Stimulated activated memory B cell treated with anti-CD40 and anti-IgM and Interleukin-4, amounts not matched to agents 10 μg/mL and 1 μg/mL and 100 μg/mL, for 72 hours (primary cell): ENCODE data around the gene KIF26A.

Experiments used
- ATAC-seq: fragments of 150-1000 bp; cut with Tn5 transposase; 2 replicates; pipeline ENCODE4 v1.10.0; 2021
- H3K27ac Mint-ChIP-seq: one replicate; pipeline ENCODE4 v1.8.0; 2022; ENCODE audit warnings: mild to moderate bottlenecking, mixed read lengths
- H3K27me3 Mint-ChIP-seq: one replicate; pipeline ENCODE4 v1.8.0; 2022; ENCODE audit warnings: mixed read lengths
- H3K36me3 Mint-ChIP-seq: one replicate; pipeline ENCODE4 v1.8.0; 2022; ENCODE audit warnings: mixed read lengths
- H3K4me1 Mint-ChIP-seq: one replicate; pipeline ENCODE4 v1.8.0; 2022; ENCODE audit warnings: mixed read lengths
- H3K4me3 Mint-ChIP-seq: one replicate; pipeline ENCODE4 v1.8.0; 2022; ENCODE audit warnings: mild to moderate bottlenecking, moderate library complexity, mixed read lengths
- H3K9me3 Mint-ChIP-seq: one replicate; pipeline ENCODE4 v1.8.0; 2022; ENCODE audit warnings: mixed read lengths

KIF26A gene

GRCh38 chr14:104187121-104187889 lies 48.9 kb downstream of the KIF26A start:
- H3K4me3 Mint-ChIP-seq, result no peak overlapping the region
- H3K27me3 Mint-ChIP-seq, result peaks cover 28% of the 10 kb centered on the region
- no peak overlapping the region for H3K27ac Mint-ChIP-seq
- no peaks in the 10 kb centered on the region for H3K9me3 Mint-ChIP-seq
- H3K36me3 Mint-ChIP-seq, result no peaks in the 10 kb centered on the region
- H3K4me1 Mint-ChIP-seq, result no peaks in the 10 kb centered on the region
- no peak for ATAC-seq

DNA sequence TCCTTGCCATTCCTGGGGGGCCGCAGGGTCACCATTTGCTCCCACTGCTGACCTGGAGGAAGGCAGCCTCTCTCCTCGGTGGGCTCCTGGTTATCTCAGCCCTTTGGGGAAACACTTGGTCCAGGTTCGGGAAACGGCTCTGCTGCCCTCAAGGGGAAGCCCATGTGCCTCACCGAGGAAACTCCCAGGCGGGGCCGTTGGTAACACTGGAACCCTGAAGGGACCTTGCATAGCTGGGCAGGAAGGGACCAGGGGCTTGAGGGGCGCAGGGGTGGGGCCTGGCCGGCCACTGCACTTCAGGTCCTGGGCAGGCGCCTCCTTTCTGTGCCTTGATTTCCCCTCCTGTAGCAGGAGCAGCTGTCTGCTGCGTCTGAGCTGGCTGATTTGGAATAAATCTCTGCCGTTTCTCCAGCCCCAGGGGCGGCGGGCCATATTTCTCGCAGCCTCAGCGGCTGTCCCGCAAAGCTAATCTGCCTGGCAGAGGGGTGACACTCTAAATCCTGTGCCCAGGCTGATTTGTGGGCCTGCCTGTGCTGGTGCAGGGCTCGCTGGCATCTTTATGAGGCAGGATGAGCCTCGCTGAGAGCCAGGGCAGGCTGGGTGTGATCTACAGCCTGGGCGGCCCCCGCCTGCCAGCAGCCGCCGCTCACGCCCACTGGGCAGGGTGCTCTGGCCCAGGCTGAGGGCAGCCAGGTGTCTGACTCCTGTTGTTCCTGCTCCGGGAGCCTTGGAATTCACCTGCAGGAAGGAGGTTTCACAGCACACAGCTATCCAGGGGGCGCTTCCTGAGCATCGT lies 49.7 kb downstream of the KIF26A start:
- peaks cover 25% of the 10 kb centered on the region for H3K27me3 Mint-ChIP-seq
- no peak overlapping the region for H3K27ac Mint-ChIP-seq
- no peak overlapping the region for H3K4me3 Mint-ChIP-seq
- ATAC-seq, result no peak
- H3K9me3 Mint-ChIP-seq, result no peaks in the 10 kb centered on the region
- H3K36me3 Mint-ChIP-seq, result no peaks in the 10 kb centered on the region
- H3K4me1 Mint-ChIP-seq, result no peaks in the 10 kb centered on the region

- Mint-ChIP-seq H3K36me3 (no peaks in the 10 kb centered on the region), H3K27me3 (peaks cover 27% of the 10 kb centered on the region), H3K27ac (no peak overlapping the region), H3K4me3 (no peak overlapping the region), H3K9me3 (no peaks in the 10 kb centered on the region), H3K4me1 (no peaks in the 10 kb centered on the region)
- no peak for ATAC-seq
Observed at GRCh38 chr14:104188727-104189400, 50.5 kb downstream of the KIF26A start.

DNA sequence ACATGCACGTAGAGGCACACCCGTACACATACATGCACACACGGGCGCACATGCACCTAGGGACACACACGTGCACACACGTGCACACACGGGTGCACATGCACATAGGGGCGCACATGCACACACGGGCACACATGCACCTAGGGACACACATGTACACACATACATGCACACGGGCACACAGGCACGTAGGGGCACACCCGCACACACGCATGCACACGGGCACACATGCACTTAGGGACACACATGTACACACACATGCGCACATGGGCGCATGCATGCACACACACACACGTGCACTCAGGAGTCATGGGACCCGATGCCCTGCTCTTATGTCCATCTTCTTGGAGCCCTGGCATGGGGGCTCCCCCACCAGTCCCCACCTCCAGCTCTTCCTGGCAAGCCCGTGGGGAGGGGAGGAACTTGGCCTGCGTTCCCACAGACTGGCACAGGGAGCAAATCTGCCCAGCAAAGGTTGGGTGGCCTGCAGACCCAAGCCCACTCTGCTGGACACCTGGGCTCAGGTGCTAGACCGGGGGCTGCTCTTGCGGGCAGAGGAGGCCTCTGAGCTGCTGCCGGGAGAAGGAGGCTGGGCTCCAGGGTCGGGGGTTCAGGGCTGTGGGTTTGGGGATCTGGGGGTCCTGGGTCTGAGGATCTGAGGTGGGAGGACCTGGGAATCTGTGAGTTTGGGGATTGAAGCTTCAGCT lies 51.4 kb downstream of the KIF26A start:
- ATAC-seq, result no peak
- no peak overlapping the region for H3K4me3 Mint-ChIP-seq
- no peaks in the 10 kb centered on the region for H3K4me1 Mint-ChIP-seq
- no peaks in the 10 kb centered on the region for H3K36me3 Mint-ChIP-seq
- no peaks in the 10 kb centered on the region for H3K9me3 Mint-ChIP-seq
- no peak overlapping the region for H3K27ac Mint-ChIP-seq
- peaks cover 25% of the 10 kb centered on the region for H3K27me3 Mint-ChIP-seq

DNA sequence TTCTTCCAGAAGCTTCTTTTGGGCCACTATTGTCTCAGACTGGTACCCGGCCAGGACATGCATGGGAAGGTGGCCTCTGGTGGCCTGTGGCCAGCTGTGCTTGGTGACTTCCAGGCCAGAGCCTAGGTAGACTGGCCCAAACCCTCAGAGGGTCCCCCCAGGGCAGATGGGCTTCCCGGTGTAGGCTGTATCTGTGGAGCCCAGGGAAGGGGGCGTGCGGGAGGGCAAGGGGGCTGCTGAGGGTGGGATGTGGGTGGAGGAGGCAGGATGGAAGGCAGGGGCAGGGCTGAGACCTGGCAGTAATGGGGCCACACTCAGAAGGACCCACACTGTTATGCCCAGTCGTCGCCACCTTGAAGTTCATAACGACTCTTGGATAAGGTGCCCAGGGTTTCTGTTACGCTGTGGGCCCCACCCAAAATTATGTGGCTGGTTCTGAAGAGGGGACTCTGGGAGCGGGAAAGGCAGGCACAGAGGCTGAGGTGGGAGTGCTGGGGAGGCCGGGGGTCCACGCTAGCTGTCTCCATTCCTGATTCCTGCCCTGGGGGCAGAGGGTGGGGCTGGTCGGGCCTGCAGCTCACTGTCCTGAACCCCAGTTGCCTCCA lies 52.1 kb downstream of the KIF26A start:
- no peak overlapping the region for H3K4me3 Mint-ChIP-seq
- H3K36me3 Mint-ChIP-seq, result no peaks in the 10 kb centered on the region
- H3K27me3 Mint-ChIP-seq, result peaks cover 24% of the 10 kb centered on the region
- no peak overlapping the region for H3K27ac Mint-ChIP-seq
- no peaks in the 10 kb centered on the region for H3K9me3 Mint-ChIP-seq
- no peak for ATAC-seq
- H3K4me1 Mint-ChIP-seq, result no peaks in the 10 kb centered on the region

GRCh38 chr14:104191409-104191997 lies 53.1 kb downstream of the KIF26A start:
- H3K9me3 Mint-ChIP-seq, result no peaks in the 10 kb centered on the region
- H3K36me3 Mint-ChIP-seq, result no peaks in the 10 kb centered on the region
- H3K27ac Mint-ChIP-seq, result no peak overlapping the region
- no peak for ATAC-seq
- H3K4me1 Mint-ChIP-seq, result peaks cover 1% of the 10 kb centered on the region
- H3K27me3 Mint-ChIP-seq, result peaks cover 24% of the 10 kb centered on the region
- H3K4me3 Mint-ChIP-seq, result no peak overlapping the region

DNA sequence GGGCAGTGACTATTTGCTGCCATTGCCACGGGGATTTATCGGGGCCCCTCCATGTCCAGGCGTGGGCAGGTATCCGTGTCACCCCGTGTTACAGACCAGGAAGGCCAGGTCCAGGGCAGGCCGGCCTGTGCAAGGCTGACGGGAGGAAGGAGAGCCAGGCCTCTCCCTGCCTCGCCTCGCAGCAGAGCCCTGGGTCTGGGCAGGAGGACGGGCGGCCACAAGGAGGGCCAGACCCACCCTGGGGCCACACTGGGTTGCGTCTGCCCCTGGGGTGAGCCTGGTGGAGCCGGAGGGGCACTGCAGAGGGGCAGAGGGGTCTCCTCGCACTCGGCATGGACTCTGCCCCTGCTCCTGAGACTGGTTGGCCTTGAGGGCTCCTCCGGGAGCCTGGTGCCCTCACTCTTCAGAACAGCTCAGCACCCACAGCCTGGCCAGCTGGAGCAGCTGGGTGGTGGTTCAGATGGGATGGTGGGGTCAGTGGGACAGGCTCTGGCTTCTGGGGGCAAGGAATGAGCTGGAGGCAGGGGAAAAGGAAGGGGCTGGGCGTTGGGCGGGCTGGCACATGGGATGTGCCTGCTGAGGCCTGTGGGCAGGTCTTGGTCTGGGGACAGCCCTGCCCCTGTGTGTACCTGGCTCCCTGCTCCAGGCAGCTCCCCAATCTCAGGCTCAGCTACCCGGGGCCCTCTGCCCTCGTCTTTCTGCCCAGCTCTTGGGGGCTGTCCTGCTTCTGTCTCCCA lies 53.9 kb downstream of the KIF26A start:
- Mint-ChIP-seq H3K9me3 (no peaks in the 10 kb centered on the region), H3K27me3 (peaks cover 19% of the 10 kb centered on the region), H3K36me3 (no peaks in the 10 kb centered on the region), H3K4me3 (no peak overlapping the region), H3K4me1 (peaks cover 4% of the 10 kb centered on the region), H3K27ac (no peak overlapping the region)
- ATAC-seq, result no peak

DNA sequence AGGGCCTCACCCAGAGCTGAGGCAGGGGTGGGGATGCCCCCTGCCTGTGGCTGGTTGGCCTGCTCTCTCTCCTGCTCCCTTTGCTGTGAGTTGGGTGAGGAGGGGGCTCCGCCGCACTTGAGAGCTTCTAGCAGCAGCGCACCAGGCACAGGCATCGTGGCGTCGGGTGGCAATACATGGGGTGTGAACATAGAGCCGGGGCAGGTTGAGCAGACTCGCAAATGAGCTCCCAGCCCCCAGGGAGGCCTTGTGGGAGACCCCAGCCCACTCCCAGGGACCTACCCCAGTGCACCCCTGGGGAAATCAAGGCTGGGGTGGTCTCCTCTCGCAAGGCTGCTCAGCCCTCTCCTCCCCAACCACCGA lies 54.5 kb downstream of the KIF26A start:
- Mint-ChIP-seq H3K27me3 (peaks cover 16% of the 10 kb centered on the region), H3K36me3 (no peaks in the 10 kb centered on the region), H3K4me3 (no peak overlapping the region), H3K4me1 (peaks cover 4% of the 10 kb centered on the region), H3K27ac (no peak overlapping the region), H3K9me3 (no peaks in the 10 kb centered on the region)
- ATAC-seq, result no peak

GRCh38 chr14:104194016-104194415 lies 55.6 kb downstream of the KIF26A start:
- Mint-ChIP-seq H3K27me3 (peaks cover 16% of the 10 kb centered on the region), H3K36me3 (no peaks in the 10 kb centered on the region), H3K4me1 (peaks cover 4% of the 10 kb centered on the region), H3K27ac (no peak overlapping the region), H3K4me3 (no peak overlapping the region), H3K9me3 (no peaks in the 10 kb centered on the region)
- ATAC-seq, result no peak

- no peak for ATAC-seq
- H3K9me3 Mint-ChIP-seq, result no peaks in the 10 kb centered on the region
- no peak overlapping the region for H3K4me3 Mint-ChIP-seq
- H3K36me3 Mint-ChIP-seq, result no peaks in the 10 kb centered on the region
- no peak overlapping the region for H3K27ac Mint-ChIP-seq
- H3K4me1 Mint-ChIP-seq, result peaks cover 4% of the 10 kb centered on the region
- H3K27me3 Mint-ChIP-seq, result peaks cover 16% of the 10 kb centered on the region
Observed at GRCh38 chr14:104194716-104195115, 56.3 kb downstream of the KIF26A start.

- ATAC-seq, result no peak
- Mint-ChIP-seq H3K9me3 (no peaks in the 10 kb centered on the region), H3K27me3 (peaks cover 16% of the 10 kb centered on the region), H3K36me3 (no peaks in the 10 kb centered on the region), H3K4me1 (peaks cover 4% of the 10 kb centered on the region), H3K27ac (no peak overlapping the region), H3K4me3 (no peak overlapping the region)
Observed at GRCh38 chr14:104195361-104195760, 57.0 kb downstream of the KIF26A start.

DNA sequence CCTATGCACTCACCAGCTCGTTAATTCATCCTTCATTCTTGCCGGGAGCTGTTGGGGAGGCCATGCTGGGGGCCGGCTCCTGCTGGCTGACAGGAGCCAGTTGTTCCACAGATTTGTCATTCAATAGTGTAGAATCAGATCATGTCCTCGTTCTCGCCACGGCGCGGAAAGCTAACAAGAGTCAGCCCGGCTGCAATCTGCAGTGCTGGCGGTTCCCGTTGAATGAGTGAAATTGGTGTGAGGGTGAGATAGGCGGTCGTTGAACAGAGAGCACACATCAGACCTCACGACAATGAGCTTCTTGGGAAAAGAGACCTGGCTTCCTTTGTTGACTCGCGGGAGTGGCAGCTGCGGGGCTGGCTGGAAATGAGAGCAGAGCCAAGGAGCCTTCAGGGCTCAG lies 57.5 kb downstream of the KIF26A start:
- Mint-ChIP-seq H3K4me3 (no peak overlapping the region), H3K27ac (no peak overlapping the region), H3K36me3 (no peaks in the 10 kb centered on the region), H3K27me3 (peaks cover 16% of the 10 kb centered on the region), H3K4me1 (peaks cover 4% of the 10 kb centered on the region), H3K9me3 (no peaks in the 10 kb centered on the region)
- ATAC-seq, result no peak

GRCh38 chr14:104196461-104197140 lies 58.2 kb downstream of the KIF26A start:
- H3K4me3 Mint-ChIP-seq, result no peak overlapping the region
- H3K27ac Mint-ChIP-seq, result no peak overlapping the region
- H3K36me3 Mint-ChIP-seq, result no peaks in the 10 kb centered on the region
- H3K4me1 Mint-ChIP-seq, result peaks cover 4% of the 10 kb centered on the region
- peaks cover 16% of the 10 kb centered on the region for H3K27me3 Mint-ChIP-seq
- no peak for ATAC-seq
- no peaks in the 10 kb centered on the region for H3K9me3 Mint-ChIP-seq
